ENCODE results near the gene DPP7.

The DPP7 gene

GRCh38 chr9:137114613-137115393, at the start of gene DPP7:
DPP7 (minus strand) TSS chr9:137114733; CDS start chr9:137114713, 20 bp downstream.
- Histone ChIP-seq H3K9ac (ENCODE audit: insufficient read length, low read depth) (peak within 1 kb of the TSS; percentile 64), H3K4me3 (ENCODE audit: insufficient read length, low read depth) (peak within 1 kb of the TSS; percentile 34), H3K4me1 (ENCODE audit: insufficient read depth, insufficient read length) (peaks cover 7% of the 10 kb centered on the region), H3K36me3 (ENCODE audit: insufficient read depth, insufficient read length, low read length) (peaks cover 32% of the 10 kb centered on the region), H3K27me3 (ENCODE audit: insufficient read depth, insufficient read length) (peaks cover 26% of the 10 kb centered on the region), H3K9me3 (ENCODE audit: insufficient read depth, low read length) (no peaks in the 10 kb centered on the region)
- DNase-seq (ENCODE audit: low read depth, low spot score) = no peak
- TF ChIP-seq YY1 (IDR thresholded peaks at IDR 0.05; ENCODE audit: insufficient read depth, insufficient read length) (no peak), SUZ12 (IDR thresholded peaks at IDR 0.05; ENCODE audit: extremely low read depth, insufficient read depth, insufficient read length) (no peak), ZNF274 (IDR thresholded peaks at IDR 0.05; ENCODE audit: low read depth, low read length) (no peak)

- Histone ChIP-seq H3K9me3 (ENCODE audit: insufficient read depth, low read length) (no peaks in the 10 kb centered on the region), H3K4me1 (ENCODE audit: insufficient read depth, insufficient read length) (peaks cover 26% of the 10 kb centered on the region), H3K27me3 (ENCODE audit: insufficient read depth, insufficient read length) (peaks cover 96% of the 10 kb centered on the region), H3K9ac (ENCODE audit: insufficient read length, low read depth) (peak overlapping the region; percentile 32), H3K4me3 (ENCODE audit: insufficient read length, low read depth) (no peak overlapping the region), H3K36me3 (ENCODE audit: insufficient read depth, insufficient read length, low read length) (no peaks in the 10 kb centered on the region)
- TF ChIP-seq YY1 (IDR thresholded peaks at IDR 0.05; ENCODE audit: insufficient read depth, insufficient read length) (no peak), SUZ12 (IDR thresholded peaks at IDR 0.05; ENCODE audit: extremely low read depth, insufficient read depth, insufficient read length) (no peak), ZNF274 (IDR thresholded peaks at IDR 0.05; ENCODE audit: low read depth, low read length) (no peak)
- no peak for DNase-seq (ENCODE audit: low read depth, low spot score)
Measured at GRCh38 chr9:137163805-137164204, 49.3 kb upstream of the DPP7 start.

- Histone ChIP-seq H3K9me3 (ENCODE audit: insufficient read depth, low read length) (no peaks in the 10 kb centered on the region), H3K9ac (ENCODE audit: insufficient read length, low read depth) (peak overlapping the region; percentile 74), H3K4me3 (ENCODE audit: insufficient read length, low read depth) (peak overlapping the region; percentile 55), H3K27me3 (ENCODE audit: insufficient read depth, insufficient read length) (peaks cover 96% of the 10 kb centered on the region), H3K4me1 (ENCODE audit: insufficient read depth, insufficient read length) (peaks cover 26% of the 10 kb centered on the region), H3K36me3 (ENCODE audit: insufficient read depth, insufficient read length, low read length) (no peaks in the 10 kb centered on the region)
- no peak for TF ChIP-seq ZNF274 (IDR thresholded peaks at IDR 0.05; ENCODE audit: low read depth, low read length)
- TF ChIP-seq YY1 (IDR thresholded peaks at IDR 0.05; ENCODE audit: insufficient read depth, insufficient read length) = no peak
- no peak for TF ChIP-seq SUZ12 (IDR thresholded peaks at IDR 0.05; ENCODE audit: extremely low read depth, insufficient read depth, insufficient read length)
- no peak for DNase-seq (ENCODE audit: low read depth, low spot score)
Measured at GRCh38 chr9:137163365-137163715, 48.8 kb upstream of the DPP7 start.

GRCh38 chr9:137162505-137163364, 48.2 kb upstream of the DPP7 start:
- Histone ChIP-seq H3K36me3 (ENCODE audit: insufficient read depth, insufficient read length, low read length) (no peaks in the 10 kb centered on the region), H3K4me1 (ENCODE audit: insufficient read depth, insufficient read length) (peaks cover 30% of the 10 kb centered on the region), H3K27me3 (ENCODE audit: insufficient read depth, insufficient read length) (peaks cover 96% of the 10 kb centered on the region), H3K9me3 (ENCODE audit: insufficient read depth, low read length) (no peaks in the 10 kb centered on the region), H3K4me3 (ENCODE audit: insufficient read length, low read depth) (peak overlapping the region; percentile 55), H3K9ac (ENCODE audit: insufficient read length, low read depth) (peak overlapping the region; percentile 74)
- TF ChIP-seq SUZ12 (IDR thresholded peaks at IDR 0.05; ENCODE audit: extremely low read depth, insufficient read depth, insufficient read length) = no peak
- TF ChIP-seq ZNF274 (IDR thresholded peaks at IDR 0.05; ENCODE audit: low read depth, low read length) = no peak
- no peak for TF ChIP-seq YY1 (IDR thresholded peaks at IDR 0.05; ENCODE audit: insufficient read depth, insufficient read length)
- DNase-seq (ENCODE audit: low read depth, low spot score) = no peak

GRCh38 chr9:137161558-137162486, 47.3 kb upstream of the DPP7 start:
- TF ChIP-seq YY1 (IDR thresholded peaks at IDR 0.05; ENCODE audit: insufficient read depth, insufficient read length) = no peak
- no peak for TF ChIP-seq ZNF274 (IDR thresholded peaks at IDR 0.05; ENCODE audit: low read depth, low read length)
- no peak for TF ChIP-seq SUZ12 (IDR thresholded peaks at IDR 0.05; ENCODE audit: extremely low read depth, insufficient read depth, insufficient read length)
- Histone ChIP-seq H3K36me3 (ENCODE audit: insufficient read depth, insufficient read length, low read length) (no peaks in the 10 kb centered on the region), H3K9me3 (ENCODE audit: insufficient read depth, low read length) (no peaks in the 10 kb centered on the region), H3K4me1 (ENCODE audit: insufficient read depth, insufficient read length) (peaks cover 34% of the 10 kb centered on the region), H3K4me3 (ENCODE audit: insufficient read length, low read depth) (peak overlapping the region; percentile 42), H3K27me3 (ENCODE audit: insufficient read depth, insufficient read length) (peaks cover 94% of the 10 kb centered on the region), H3K9ac (ENCODE audit: insufficient read length, low read depth) (peak overlapping the region; percentile 42)
- DNase-seq (ENCODE audit: low read depth, low spot score) = no peak

GRCh38 chr9:137160716-137161557, 46.4 kb upstream of the DPP7 start:
- H3K27me3 ChIP-seq (ENCODE audit: insufficient read depth, insufficient read length) = peaks cover 94% of the 10 kb centered on the region
- no peak overlapping the region for H3K4me3 ChIP-seq (ENCODE audit: insufficient read length, low read depth)
- no peak overlapping the region for H3K9ac ChIP-seq (ENCODE audit: insufficient read length, low read depth)
- no peak for TF ChIP-seq ZNF274 (IDR thresholded peaks at IDR 0.05; ENCODE audit: low read depth, low read length)
- no peak for TF ChIP-seq SUZ12 (IDR thresholded peaks at IDR 0.05; ENCODE audit: extremely low read depth, insufficient read depth, insufficient read length)
- TF ChIP-seq YY1 (IDR thresholded peaks at IDR 0.05; ENCODE audit: insufficient read depth, insufficient read length) = no peak
- H3K4me1 ChIP-seq (ENCODE audit: insufficient read depth, insufficient read length) = peaks cover 40% of the 10 kb centered on the region
- H3K9me3 ChIP-seq (ENCODE audit: insufficient read depth, low read length) = no peaks in the 10 kb centered on the region
- H3K36me3 ChIP-seq (ENCODE audit: insufficient read depth, insufficient read length, low read length) = no peaks in the 10 kb centered on the region
- no peak for DNase-seq (ENCODE audit: low read depth, low spot score)
